MCF 10A (cell line): Measurements from ENCODE around the gene GSKIP. TPM values are rescaled to one million over a fixed set of nuclear protein-coding genes. Genes with fewer than 3 reads are reported as not detected.

ENCODE experiments used
- BruUV-seq: library from RNA; stranded (reverse); fragments of 400-500 nt; replicated peaks from 2 replicates; lab custom pipeline; 2021; lab: Mats Ljungman, UMichigan
- CTCF ChIA-PET: fragments of 300-600 bp; sonication (Branson Sonifier 250); formaldehyde crosslinking; extraction: SDS; loops from one replicate; lab custom pipeline; 2021; ENCODE audit warnings: antibody characterized with exemption, inconsistent platforms; lab: Yijun Ruan, JAX
- POLR2A ChIA-PET: fragments of 300-600, 350-650 bp; sonication (Branson Sonifier 250); formaldehyde crosslinking; extraction: SDS; loops from one replicate; lab custom pipeline; 2020; ENCODE audit warnings: antibody characterized with exemption, inconsistent platforms; lab: Yijun Ruan, JAX
- DNase-seq: peaks from one replicate; pipeline ENCODE4 v3.0.0-alpha.2; 2018; ENCODE audit not compliant: unreplicated experiment
- H3K27ac Mint-ChIP-seq: one replicate; pipeline ENCODE4 v1.8.0; 2022; ENCODE audit warnings: mild to moderate bottlenecking, low read depth, mixed read lengths; ENCODE audit not compliant: unreplicated experiment
- H3K27me3 Mint-ChIP-seq: one replicate; pipeline ENCODE4 v1.8.0; 2022; ENCODE audit warnings: mixed read lengths; ENCODE audit not compliant: insufficient read depth, unreplicated experiment
- H3K36me3 Mint-ChIP-seq: one replicate; pipeline ENCODE4 v1.8.0; 2022; ENCODE audit warnings: mild to moderate bottlenecking, moderate library complexity, mixed read lengths; ENCODE audit not compliant: insufficient read depth, unreplicated experiment
- H3K4me1 Mint-ChIP-seq: one replicate; pipeline ENCODE4 v1.8.0; 2022; ENCODE audit warnings: mixed read lengths; ENCODE audit not compliant: insufficient read depth, unreplicated experiment
- H3K4me3 Mint-ChIP-seq: one replicate; pipeline ENCODE4 v1.8.0; 2022; ENCODE audit warnings: mild to moderate bottlenecking, moderate library complexity, mixed read lengths; ENCODE audit not compliant: unreplicated experiment
- H3K9me3 Mint-ChIP-seq: one replicate; pipeline ENCODE4 v1.8.0; 2022; ENCODE audit warnings: mixed read lengths; ENCODE audit not compliant: unreplicated experiment
- CTCF ChIP-seq: fragments of 200-600 bp; IDR thresholded peaks from one replicate; pipeline ENCODE4 v1.8.0; 2022; ENCODE audit warnings: antibody characterized with exemption, mild to moderate bottlenecking; ENCODE audit not compliant: unreplicated experiment
- intact Hi-C: fragments of 100-400 bp; cut with micrococcal nuclease; formaldehyde crosslinking; loops from 2 replicates; pipeline ENCODE4 v1.14.1; 2022
- total RNA-seq: library from RNA; stranded (reverse); gene quantifications from 2 replicates; pipeline ENCODE4 v1.2.3, GENCODE V29; 2022

GSKIP gene
- total RNA-seq, 1 experiment from 2014 or later: 19.8 TPM

GRCh38 chr14:96418075-96418474 lies 54.7 kb downstream of the GSKIP start:
- ChIA-PET CTCF (interaction anchor here (0.6 to 1.8 kb wide), 3 partner anchors 11 to 120 kb away, joined by 3 to 6 read pairs (median 3); no protein-coding TSS in a partner anchor), POLR2A (no interaction called here)
- BruUV-seq: no TSS peak
- H3K4me1 Mint-ChIP-seq: no peaks in the 10 kb centered on the region
- no peaks in the 10 kb centered on the region for H3K9me3 Mint-ChIP-seq
- no peak overlapping the region for H3K4me3 Mint-ChIP-seq
- no peaks in the 10 kb centered on the region for H3K27me3 Mint-ChIP-seq
- no peak for TF ChIP-seq CTCF
- intact Hi-C loops: no loop called here
- H3K27ac Mint-ChIP-seq: no peak overlapping the region
- no peaks in the 10 kb centered on the region for H3K36me3 Mint-ChIP-seq
- no peak for DNase-seq

DNA sequence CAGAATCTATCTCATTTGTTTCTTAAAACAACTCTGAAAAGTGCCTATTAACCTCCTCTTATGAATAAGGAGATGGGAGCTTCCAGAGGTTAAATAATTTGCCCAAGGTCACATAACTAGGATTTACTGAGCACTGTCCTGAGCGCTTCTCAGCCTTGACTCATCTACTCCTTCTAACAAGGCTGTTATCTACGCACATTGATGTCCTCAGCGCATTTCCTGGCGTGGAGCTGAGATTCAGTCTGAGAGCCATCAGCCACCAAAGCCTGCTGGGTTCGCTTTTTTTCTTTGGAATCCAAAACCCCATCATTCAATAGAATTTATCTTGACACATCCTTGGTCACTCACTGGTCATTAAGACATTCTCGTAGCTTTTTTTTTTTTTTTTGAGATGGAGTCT lies 57.9 kb downstream of the GSKIP start:
- Mint-ChIP-seq H3K4me3 (no peak overlapping the region), H3K4me1 (no peaks in the 10 kb centered on the region), H3K27me3 (no peaks in the 10 kb centered on the region), H3K27ac (no peak overlapping the region), H3K9me3 (no peaks in the 10 kb centered on the region), H3K36me3 (no peaks in the 10 kb centered on the region)
- intact Hi-C loops: loop anchor here (5.0 kb wide), 1 partner anchor 424 kb away; no protein-coding TSS in a partner anchor
- BruUV-seq: no TSS peak
- POLR2A ChIA-PET: interaction anchor here (0.6 to 0.9 kb wide), 2 partner anchors 36 to 80 kb away, joined by 3 read pairs; no protein-coding TSS in a partner anchor
- no peak for TF ChIP-seq CTCF
- DNase-seq: no peak
- CTCF ChIA-PET: interaction anchor here (2.6 to 3.7 kb wide), 2 partner anchors 123 to 125 kb away, joined by 11 to 13 read pairs; no protein-coding TSS in a partner anchor

DNA sequence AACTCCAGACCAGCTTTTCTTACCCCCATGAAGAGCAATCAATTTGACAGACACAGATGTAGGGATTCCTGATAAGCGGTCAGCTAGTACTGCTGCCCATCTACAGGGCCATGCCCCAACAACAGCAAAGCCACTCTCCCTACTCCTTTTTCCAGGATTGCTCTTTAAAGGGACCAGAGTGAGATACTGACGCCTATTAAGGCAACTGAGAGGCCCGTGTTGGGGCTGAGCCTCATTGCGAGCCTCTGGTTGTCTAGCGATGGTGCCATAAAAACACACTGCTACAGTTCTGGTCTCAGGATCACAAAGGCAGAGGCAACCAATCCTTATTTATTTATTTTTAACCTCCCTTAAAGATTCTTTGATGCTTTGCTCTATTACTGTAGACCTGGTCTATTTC lies 59.7 kb downstream of the GSKIP start:
- POLR2A ChIA-PET: no interaction called here
- Mint-ChIP-seq H3K27ac (no peak overlapping the region), H3K27me3 (no peaks in the 10 kb centered on the region), H3K9me3 (no peaks in the 10 kb centered on the region), H3K36me3 (no peaks in the 10 kb centered on the region), H3K4me1 (no peaks in the 10 kb centered on the region), H3K4me3 (no peak overlapping the region)
- TF ChIP-seq CTCF: no peak
- CTCF ChIA-PET: interaction anchor here (0.6 to 3.7 kb wide), 10 partner anchors 10 to 322 kb away, joined by 3 to 25 read pairs (median 5); no protein-coding TSS in a partner anchor
- no TSS peak for BruUV-seq
- DNase-seq: no peak
- intact Hi-C loops: loop anchor here (5.0 kb wide), 1 partner anchor 426 kb away; no protein-coding TSS in a partner anchor

GRCh38 chr14:96423446-96424108 lies 60.3 kb downstream of the GSKIP start:
- intact Hi-C loops: loop anchor here (1.0 to 5.0 kb wide), 5 partner anchors 61 to 426 kb away; no protein-coding TSS in a partner anchor

More at GRCh38 chr14:96423446-96424108, 60.3 kb downstream of the GSKIP start:
- Mint-ChIP-seq H3K36me3 (no peaks in the 10 kb centered on the region), H3K9me3 (no peaks in the 10 kb centered on the region), H3K4me3 (no peak overlapping the region), H3K27me3 (no peaks in the 10 kb centered on the region), H3K27ac (no peak overlapping the region), H3K4me1 (no peaks in the 10 kb centered on the region)
- BruUV-seq: no TSS peak
- TF ChIP-seq CTCF: no peak
- ChIA-PET CTCF (interaction anchor here (0.5 to 2.9 kb wide), 12 partner anchors 11 to 1041 kb away, joined by 3 to 25 read pairs (median 4); no protein-coding TSS in a partner anchor), POLR2A (interaction anchor here (0.6 kb wide), 1 partner anchor 78 kb away, joined by 3 read pairs; no protein-coding TSS in a partner anchor)
- no peak for DNase-seq
